Nephron progenitor cell (in vitro differentiated cells): ENCODE data around the gene PRPF18.

Experiments
- DNase-seq: peaks from one replicate; pipeline ENCODE4 v3.0.0; 2021
- H3K27ac Mint-ChIP-seq: 2 replicates; pipeline ENCODE4 v1.8.0; 2021; ENCODE audit warnings: mild to moderate bottlenecking, moderate library complexity, mixed read lengths
- H3K27me3 Mint-ChIP-seq: 2 replicates; pipeline ENCODE4 v1.8.0; 2021; ENCODE audit warnings: mild to moderate bottlenecking, low read depth, mixed read lengths; ENCODE audit not compliant: poor library complexity
- H3K36me3 Mint-ChIP-seq: 2 replicates; pipeline ENCODE4 v1.8.0; 2021; ENCODE audit warnings: low read depth, mixed read lengths
- H3K4me1 Mint-ChIP-seq: 2 replicates; pipeline ENCODE4 v1.8.0; 2021; ENCODE audit warnings: mixed read lengths
- H3K4me3 Mint-ChIP-seq: 2 replicates; pipeline ENCODE4 v1.8.0; 2021; ENCODE audit warnings: mild to moderate bottlenecking, moderate library complexity, mixed read lengths
- H3K9me3 Mint-ChIP-seq: 2 replicates; pipeline ENCODE4 v1.8.0; 2021; ENCODE audit warnings: mild to moderate bottlenecking, moderate library complexity, mixed read lengths
- CTCF ChIP-seq: fragments of 200-600 bp; sonication (generic); IDR thresholded peaks from 2 replicates; pipeline ENCODE4 v1.5.0; 2021; ENCODE audit warnings: antibody characterized with exemption

Gene PRPF18

DNA sequence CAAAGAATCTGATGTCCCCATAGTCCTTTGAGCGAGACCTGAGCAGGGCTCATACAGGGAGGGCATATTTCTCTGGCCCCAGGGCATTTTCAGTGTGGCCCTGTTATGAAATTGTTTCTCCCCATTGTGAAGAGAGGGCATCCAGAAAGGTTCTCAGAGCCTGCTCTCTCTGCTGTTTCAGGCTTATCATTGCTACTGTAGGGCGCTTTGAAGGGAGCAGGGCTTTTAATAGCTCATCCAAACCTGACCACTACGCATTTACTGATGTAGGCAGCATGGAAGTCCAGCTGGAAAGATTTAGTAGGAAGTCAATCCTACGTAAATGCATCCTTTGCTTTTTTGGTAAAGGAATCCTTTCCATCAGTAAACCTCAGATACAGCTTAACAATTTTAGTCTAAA is 68.1 kb downstream of the PRPF18 start:
- H3K4me3 Mint-ChIP-seq, result no peak overlapping the region
- H3K4me1 Mint-ChIP-seq, result peaks cover 21% of the 10 kb centered on the region
- DNase-seq, result no peak
- H3K27ac Mint-ChIP-seq, result no peak overlapping the region
- no peaks in the 10 kb centered on the region for H3K9me3 Mint-ChIP-seq
- no peaks in the 10 kb centered on the region for H3K27me3 Mint-ChIP-seq
- no peak for TF ChIP-seq CTCF
- peaks cover 65% of the 10 kb centered on the region for H3K36me3 Mint-ChIP-seq

DNA sequence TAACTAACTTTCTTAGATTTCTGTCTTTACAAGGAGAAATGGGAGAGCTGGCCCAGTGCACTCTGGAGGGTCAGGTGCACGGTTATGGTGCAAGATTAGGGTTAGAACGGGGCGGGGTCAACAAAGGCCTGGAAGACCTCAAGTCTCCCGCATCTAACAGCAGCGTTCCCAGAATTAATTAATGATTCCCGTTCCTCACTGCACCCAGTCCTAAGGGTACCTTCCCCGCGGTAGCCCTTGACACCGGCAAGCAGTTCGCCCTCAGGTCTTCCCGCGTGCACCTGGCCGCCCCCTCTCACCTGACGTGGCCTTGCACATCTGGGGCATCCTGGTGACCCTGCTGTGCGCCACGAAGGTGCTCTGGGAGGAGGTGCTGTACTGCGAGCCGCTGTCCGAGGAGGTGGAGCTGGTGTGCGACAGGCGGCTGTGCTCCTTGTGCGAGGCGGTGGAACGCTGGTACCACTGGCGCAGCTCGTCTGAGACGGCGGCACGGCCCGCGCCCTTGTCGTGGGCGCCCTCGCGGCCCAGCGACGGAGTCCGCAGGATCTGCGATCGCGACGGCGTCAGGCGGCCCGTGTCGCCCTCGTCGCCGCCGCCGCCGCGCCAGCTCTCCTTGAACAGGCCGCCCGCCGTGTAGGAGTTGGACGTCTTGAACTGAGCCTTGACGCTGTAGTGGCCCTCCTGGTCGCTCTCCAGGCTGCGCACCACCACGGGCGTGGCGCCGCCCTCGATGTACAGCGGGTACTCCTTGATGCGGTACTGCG is 69.8 kb downstream of the PRPF18 start:
- Mint-ChIP-seq H3K27me3 (peaks cover 4% of the 10 kb centered on the region), H3K4me3 (no peak overlapping the region), H3K27ac (no peak overlapping the region), H3K9me3 (no peaks in the 10 kb centered on the region), H3K4me1 (peaks cover 25% of the 10 kb centered on the region), H3K36me3 (peaks cover 70% of the 10 kb centered on the region)
- no peak for TF ChIP-seq CTCF
- no peak for DNase-seq

DNA sequence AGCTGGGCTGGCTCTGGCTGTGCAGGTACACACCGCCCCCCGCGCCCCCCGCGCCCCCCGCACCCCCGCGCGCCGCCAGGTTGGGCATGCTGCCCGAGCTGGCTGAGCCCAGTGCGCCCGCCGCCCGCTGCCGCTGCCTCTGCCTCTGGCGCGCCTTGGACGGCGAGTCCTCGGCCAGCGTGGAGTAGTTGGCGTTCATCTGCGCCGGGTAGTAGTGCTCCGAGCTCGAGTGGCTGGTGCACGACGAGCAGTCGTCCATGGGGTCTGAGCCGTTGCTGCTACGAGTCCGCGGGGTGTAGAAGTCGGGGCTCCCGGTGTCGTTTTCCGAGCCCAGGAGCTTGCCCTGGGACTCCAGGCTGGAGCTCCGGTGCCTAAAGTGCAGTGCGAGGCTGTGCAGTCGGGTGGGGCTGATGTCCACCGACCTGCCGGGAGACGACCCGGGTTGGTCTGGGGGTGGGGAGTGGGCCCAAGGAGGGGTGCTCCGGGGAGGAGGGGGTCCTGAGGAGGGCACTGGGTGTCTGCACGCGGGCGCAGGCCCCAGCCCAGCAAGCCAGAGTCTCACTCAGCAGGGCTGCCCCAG is 70.4 kb downstream of the PRPF18 start:
- DNase-seq, result no peak
- Mint-ChIP-seq H3K4me3 (no peak overlapping the region), H3K9me3 (no peaks in the 10 kb centered on the region), H3K27ac (no peak overlapping the region), H3K4me1 (peaks cover 28% of the 10 kb centered on the region), H3K27me3 (peaks cover 4% of the 10 kb centered on the region), H3K36me3 (peaks cover 69% of the 10 kb centered on the region)
- no peak for TF ChIP-seq CTCF

DNA sequence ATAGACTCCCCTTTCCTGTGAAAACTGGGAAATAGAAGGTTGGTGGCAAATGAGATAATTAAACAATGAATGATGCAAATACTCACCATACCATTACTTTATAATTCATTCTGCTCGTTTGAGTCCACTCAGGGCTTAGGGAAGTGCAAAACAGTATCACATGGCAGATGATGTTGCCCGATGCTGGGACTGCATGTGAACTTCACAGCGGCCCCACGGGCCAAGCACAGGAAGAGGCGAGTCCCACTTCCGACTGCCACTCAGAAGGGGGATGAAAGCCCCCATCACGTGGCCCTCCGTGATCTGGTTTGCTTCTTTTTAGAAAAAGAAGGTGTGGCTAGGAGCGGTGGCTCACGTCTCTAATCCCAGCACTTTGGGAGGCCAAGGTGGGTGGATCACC is 71.5 kb downstream of the PRPF18 start:
- Mint-ChIP-seq H3K4me3 (no peak overlapping the region), H3K9me3 (no peaks in the 10 kb centered on the region), H3K27ac (no peak overlapping the region), H3K4me1 (peaks cover 34% of the 10 kb centered on the region), H3K27me3 (peaks cover 4% of the 10 kb centered on the region), H3K36me3 (peaks cover 72% of the 10 kb centered on the region)
- DNase-seq, result no peak
- TF ChIP-seq CTCF, result no peak

- Mint-ChIP-seq H3K27ac (no peak overlapping the region), H3K27me3 (peaks cover 4% of the 10 kb centered on the region), H3K9me3 (no peaks in the 10 kb centered on the region), H3K4me3 (no peak overlapping the region), H3K36me3 (peaks cover 72% of the 10 kb centered on the region), H3K4me1 (peaks cover 34% of the 10 kb centered on the region)
- TF ChIP-seq CTCF, result no peak
- DNase-seq, result no peak
These were observed 72.3 kb downstream of the PRPF18 start for GRCh38 chr10:13658871-13659685.
